ENCODE results near the gene CASP14. TPM values are rescaled to one million over a fixed set of nuclear protein-coding genes. Genes with fewer than 3 reads are reported as not detected.

CASP14 gene
- total and polyA plus RNA-seq, 2 experiments from 2014 or later: not detected

DNA sequence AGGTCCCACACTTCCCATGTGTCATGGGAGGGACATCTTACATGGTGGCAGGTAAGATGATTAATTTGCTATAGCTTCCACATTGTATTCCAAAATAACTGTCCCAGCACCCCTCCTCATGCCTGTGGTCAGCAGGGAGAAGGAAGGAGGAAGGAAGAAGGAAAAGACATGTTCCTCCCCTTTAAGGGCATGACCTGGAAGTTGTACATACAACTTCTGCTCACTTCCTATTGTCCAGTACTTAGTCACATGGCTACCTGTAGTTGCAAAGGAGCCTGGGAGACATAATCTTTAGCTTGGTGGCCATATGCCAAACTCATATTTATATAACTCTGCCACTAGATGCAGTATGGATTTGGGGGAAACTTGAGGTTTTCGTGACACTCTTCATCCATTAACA is 17.6 kb upstream of the CASP14 start (continued):
- TF ChIP-seq, protein P1, sequence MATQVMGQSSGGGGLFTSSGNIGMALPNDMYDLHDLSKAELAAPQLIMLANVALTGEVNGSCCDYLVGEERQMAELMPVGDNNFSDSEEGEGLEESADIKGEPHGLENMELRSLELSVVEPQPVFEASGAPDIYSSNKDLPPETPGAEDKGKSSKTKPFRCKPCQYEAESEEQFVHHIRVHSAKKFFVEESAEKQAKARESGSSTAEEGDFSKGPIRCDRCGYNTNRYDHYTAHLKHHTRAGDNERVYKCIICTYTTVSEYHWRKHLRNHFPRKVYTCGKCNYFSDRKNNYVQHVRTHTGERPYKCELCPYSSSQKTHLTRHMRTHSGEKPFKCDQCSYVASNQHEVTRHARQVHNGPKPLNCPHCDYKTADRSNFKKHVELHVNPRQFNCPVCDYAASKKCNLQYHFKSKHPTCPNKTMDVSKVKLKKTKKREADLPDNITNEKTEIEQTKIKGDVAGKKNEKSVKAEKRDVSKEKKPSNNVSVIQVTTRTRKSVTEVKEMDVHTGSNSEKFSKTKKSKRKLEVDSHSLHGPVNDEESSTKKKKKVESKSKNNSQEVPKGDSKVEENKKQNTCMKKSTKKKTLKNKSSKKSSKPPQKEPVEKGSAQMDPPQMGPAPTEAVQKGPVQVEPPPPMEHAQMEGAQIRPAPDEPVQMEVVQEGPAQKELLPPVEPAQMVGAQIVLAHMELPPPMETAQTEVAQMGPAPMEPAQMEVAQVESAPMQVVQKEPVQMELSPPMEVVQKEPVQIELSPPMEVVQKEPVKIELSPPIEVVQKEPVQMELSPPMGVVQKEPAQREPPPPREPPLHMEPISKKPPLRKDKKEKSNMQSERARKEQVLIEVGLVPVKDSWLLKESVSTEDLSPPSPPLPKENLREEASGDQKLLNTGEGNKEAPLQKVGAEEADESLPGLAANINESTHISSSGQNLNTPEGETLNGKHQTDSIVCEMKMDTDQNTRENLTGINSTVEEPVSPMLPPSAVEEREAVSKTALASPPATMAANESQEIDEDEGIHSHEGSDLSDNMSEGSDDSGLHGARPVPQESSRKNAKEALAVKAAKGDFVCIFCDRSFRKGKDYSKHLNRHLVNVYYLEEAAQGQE (IDR thresholded peaks at IDR 0.05; ENCODE audit: unreplicated experiment): no peak
- TF ChIP-seq JUNB (IDR thresholded peaks at IDR 0.05; ENCODE audit: unreplicated experiment): no peak
- TF ChIP-seq, protein P2, sequence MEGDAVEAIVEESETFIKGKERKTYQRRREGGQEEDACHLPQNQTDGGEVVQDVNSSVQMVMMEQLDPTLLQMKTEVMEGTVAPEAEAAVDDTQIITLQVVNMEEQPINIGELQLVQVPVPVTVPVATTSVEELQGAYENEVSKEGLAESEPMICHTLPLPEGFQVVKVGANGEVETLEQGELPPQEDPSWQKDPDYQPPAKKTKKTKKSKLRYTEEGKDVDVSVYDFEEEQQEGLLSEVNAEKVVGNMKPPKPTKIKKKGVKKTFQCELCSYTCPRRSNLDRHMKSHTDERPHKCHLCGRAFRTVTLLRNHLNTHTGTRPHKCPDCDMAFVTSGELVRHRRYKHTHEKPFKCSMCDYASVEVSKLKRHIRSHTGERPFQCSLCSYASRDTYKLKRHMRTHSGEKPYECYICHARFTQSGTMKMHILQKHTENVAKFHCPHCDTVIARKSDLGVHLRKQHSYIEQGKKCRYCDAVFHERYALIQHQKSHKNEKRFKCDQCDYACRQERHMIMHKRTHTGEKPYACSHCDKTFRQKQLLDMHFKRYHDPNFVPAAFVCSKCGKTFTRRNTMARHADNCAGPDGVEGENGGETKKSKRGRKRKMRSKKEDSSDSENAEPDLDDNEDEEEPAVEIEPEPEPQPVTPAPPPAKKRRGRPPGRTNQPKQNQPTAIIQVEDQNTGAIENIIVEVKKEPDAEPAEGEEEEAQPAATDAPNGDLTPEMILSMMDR (conservative IDR thresholded peaks at IDR 0.05; ENCODE audit: low read depth in 2 of 2): no peak
- TF ChIP-seq ZNF114 (CRISPR knock-in tag; IDR thresholded peaks at IDR 0.05): no peak
- TF ChIP-seq ZNF331 (CRISPR knock-in tag; IDR thresholded peaks at IDR 0.05; ENCODE audit: low read depth): no peak
- TF ChIP-seq, protein P3, sequence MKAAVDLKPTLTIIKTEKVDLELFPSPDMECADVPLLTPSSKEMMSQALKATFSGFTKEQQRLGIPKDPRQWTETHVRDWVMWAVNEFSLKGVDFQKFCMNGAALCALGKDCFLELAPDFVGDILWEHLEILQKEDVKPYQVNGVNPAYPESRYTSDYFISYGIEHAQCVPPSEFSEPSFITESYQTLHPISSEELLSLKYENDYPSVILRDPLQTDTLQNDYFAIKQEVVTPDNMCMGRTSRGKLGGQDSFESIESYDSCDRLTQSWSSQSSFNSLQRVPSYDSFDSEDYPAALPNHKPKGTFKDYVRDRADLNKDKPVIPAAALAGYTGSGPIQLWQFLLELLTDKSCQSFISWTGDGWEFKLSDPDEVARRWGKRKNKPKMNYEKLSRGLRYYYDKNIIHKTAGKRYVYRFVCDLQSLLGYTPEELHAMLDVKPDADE (IDR thresholded peaks at IDR 0.05): no peak
- TF ChIP-seq EZH2phosphoT487 (IDR thresholded peaks at IDR 0.05; ENCODE audit: unreplicated experiment): no peak
- no peak for TF ChIP-seq NANOG (IDR thresholded peaks at IDR 0.05; ENCODE audit: borderline replicate concordance)

DNA sequence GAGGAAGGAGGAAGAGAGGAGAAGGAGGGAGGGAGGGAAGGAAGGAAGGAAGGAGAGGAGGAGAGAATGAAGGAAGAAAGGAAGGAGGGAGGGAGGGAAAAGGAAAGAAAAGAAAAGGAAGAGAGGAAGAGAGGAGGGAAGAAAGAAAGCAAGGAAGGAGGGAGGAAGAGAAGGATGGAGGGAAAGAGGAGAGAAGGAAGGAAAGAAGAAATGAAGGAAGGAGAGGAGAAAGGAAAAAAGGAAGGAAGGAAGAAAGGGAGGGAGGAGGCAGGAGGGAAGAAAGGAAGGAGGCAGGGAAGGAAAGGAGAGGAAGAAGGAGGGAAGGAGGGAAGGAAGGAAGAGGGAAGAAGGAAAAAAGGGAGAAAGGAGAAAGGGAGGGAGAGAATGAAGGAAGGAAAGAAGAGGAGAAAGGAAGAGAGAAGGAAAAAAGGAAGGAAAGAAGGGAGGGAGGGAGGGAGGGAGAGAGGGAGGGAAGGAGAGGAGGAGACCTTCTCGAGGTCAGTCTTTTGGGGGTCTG is 13.4 kb upstream of the CASP14 start:
- Mint-ChIP-seq H3K4me1 (no peaks in the 10 kb centered on the region; the same call in 2 of the 3 replicates), H3K4me3 (no peak overlapping the region), H3K27ac (no peak overlapping the region), H3K27me3 (ENCODE audit: insufficient read depth, low read depth, poor library complexity) (no peaks in the 10 kb centered on the region), H3K36me3 (ENCODE audit: low read depth) (no peaks in the 10 kb centered on the region), H3K9me3 (peaks cover 61% of the 10 kb centered on the region)
- H3K79me2 ChIP-seq (replicated peaks; ENCODE audit: insufficient read depth): no peaks in the 10 kb centered on the region
- no peaks in the 10 kb centered on the region for H3K36me3 ChIP-seq (ENCODE audit: insufficient read depth)
- no peak overlapping the region for H3K4me3 ChIP-seq
- peaks cover 8% of the 10 kb centered on the region; the same call in 1 of the 2 replicates for H3K4me1 ChIP-seq (ENCODE audit: insufficient read depth)
- no peak overlapping the region; the same call in 1 of the 2 replicates for H2AFZ ChIP-seq
- H3K9me2 ChIP-seq (ENCODE audit: insufficient read depth): 0 out of 2 replicates have a peak, but pooled peaks cover 3% of the 10 kb centered on the region
- no peak for DNase-seq (ENCODE audit: low spot score)
- H3F3A ChIP-seq (replicated peaks; ENCODE audit: low read depth): no peaks in the 10 kb centered on the region
- no peak overlapping the region for H3K27ac ChIP-seq (ENCODE audit: low read depth)
- no peaks in the 10 kb centered on the region for H3K27me3 ChIP-seq (ENCODE audit: insufficient read depth)
- TF ChIP-seq ZNF331 (CRISPR knock-in tag; IDR thresholded peaks at IDR 0.05; ENCODE audit: low read depth) (no peak), POLR2AphosphoS5 (IDR thresholded peaks at IDR 0.05; ENCODE audit: low read depth) (no peak)
- TF ChIP-seq, protein P4, sequence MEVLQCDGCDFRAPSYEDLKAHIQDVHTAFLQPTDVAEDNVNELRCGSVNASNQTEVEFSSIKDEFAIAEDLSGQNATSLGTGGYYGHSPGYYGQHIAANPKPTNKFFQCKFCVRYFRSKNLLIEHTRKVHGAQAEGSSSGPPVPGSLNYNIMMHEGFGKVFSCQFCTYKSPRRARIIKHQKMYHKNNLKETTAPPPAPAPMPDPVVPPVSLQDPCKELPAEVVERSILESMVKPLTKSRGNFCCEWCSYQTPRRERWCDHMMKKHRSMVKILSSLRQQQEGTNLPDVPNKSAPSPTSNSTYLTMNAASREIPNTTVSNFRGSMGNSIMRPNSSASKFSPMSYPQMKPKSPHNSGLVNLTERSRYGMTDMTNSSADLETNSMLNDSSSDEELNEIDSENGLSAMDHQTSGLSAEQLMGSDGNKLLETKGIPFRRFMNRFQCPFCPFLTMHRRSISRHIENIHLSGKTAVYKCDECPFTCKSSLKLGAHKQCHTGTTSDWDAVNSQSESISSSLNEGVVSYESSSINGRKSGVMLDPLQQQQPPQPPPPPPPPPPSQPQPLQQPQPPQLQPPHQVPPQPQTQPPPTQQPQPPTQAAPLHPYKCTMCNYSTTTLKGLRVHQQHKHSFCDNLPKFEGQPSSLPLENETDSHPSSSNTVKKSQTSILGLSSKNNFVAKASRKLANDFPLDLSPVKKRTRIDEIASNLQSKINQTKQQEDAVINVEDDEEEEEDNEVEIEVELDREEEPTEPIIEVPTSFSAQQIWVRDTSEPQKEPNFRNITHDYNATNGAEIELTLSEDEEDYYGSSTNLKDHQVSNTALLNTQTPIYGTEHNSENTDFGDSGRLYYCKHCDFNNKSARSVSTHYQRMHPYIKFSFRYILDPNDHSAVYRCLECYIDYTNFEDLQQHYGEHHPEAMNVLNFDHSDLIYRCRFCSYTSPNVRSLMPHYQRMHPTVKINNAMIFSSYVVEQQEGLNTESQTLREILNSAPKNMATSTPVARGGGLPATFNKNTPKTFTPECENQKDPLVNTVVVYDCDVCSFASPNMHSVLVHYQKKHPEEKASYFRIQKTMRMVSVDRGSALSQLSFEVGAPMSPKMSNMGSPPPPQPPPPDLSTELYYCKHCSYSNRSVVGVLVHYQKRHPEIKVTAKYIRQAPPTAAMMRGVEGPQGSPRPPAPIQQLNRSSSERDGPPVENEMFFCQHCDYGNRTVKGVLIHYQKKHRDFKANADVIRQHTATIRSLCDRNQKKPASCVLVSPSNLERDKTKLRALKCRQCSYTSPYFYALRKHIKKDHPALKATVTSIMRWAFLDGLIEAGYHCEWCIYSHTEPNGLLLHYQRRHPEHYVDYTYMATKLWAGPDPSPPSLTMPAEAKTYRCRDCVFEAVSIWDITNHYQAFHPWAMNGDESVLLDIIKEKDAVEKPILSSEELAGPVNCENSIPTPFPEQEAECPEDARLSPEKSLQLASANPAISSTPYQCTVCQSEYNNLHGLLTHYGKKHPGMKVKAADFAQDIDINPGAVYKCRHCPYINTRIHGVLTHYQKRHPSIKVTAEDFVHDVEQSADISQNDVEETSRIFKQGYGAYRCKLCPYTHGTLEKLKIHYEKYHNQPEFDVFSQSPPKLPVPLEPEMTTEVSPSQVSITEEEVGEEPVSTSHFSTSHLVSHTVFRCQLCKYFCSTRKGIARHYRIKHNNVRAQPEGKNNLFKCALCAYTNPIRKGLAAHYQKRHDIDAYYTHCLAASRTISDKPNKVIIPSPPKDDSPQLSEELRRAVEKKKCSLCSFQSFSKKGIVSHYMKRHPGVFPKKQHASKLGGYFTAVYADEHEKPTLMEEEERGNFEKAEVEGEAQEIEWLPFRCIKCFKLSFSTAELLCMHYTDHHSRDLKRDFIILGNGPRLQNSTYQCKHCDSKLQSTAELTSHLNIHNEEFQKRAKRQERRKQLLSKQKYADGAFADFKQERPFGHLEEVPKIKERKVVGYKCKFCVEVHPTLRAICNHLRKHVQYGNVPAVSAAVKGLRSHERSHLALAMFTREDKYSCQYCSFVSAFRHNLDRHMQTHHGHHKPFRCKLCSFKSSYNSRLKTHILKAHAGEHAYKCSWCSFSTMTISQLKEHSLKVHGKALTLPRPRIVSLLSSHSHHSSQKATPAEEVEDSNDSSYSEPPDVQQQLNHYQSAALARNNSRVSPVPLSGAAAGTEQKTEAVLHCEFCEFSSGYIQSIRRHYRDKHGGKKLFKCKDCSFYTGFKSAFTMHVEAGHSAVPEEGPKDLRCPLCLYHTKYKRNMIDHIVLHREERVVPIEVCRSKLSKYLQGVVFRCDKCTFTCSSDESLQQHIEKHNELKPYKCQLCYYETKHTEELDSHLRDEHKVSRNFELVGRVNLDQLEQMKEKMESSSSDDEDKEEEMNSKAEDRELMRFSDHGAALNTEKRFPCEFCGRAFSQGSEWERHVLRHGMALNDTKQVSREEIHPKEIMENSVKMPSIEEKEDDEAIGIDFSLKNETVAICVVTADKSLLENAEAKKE (CRISPR knock-in tag; IDR thresholded peaks at IDR 0.05): no peak
- H4K20me1 ChIP-seq (replicated peaks; ENCODE audit: insufficient read depth): no peaks in the 10 kb centered on the region
- H3K4me2 ChIP-seq: no peak overlapping the region
- no peak for ATAC-seq
